HL-60 (cell line): ENCODE measurements around the gene MKI67.

Experiments used
- CTCF ChIP-seq: IDR thresholded peaks from one replicate; pipeline ENCODE4 v1.5.1; 2011; ENCODE audit warnings: low read length, control low read depth, inconsistent platforms; ENCODE audit not compliant: insufficient read depth
- POLR2AphosphoS5 ChIP-seq: IDR thresholded peaks from 2 replicates; pipeline ENCODE4 v1.6.1; 2012; ENCODE audit warnings: low read depth

- TF ChIP-seq POLR2AphosphoS5 (peak; percentile 34; the same call in 1 of the 2 replicates), CTCF (no peak)
These were observed 61.1 kb downstream of the MKI67 start for GRCh38 chr10:128064970-128065580.
